KMS-11 (cell line): Measurements from ENCODE around the gene RNF214.

Source experiments
- H2AFZ ChIP-seq: fragments of 200-600 bp; sonication (generic); 2 replicates; pipeline ENCODE4 v1.6.1; 2016; ENCODE audit warnings: antibody characterized with exemption, mixed run types, low read depth
- H3K27ac ChIP-seq: fragments of 200-600 bp; sonication (generic); 2 replicates; pipeline ENCODE4 v1.6.1; 2016; ENCODE audit warnings: mild to moderate bottlenecking, mixed run types
- H3K27me3 ChIP-seq: fragments of 200-600 bp; sonication (generic); 2 replicates; pipeline ENCODE4 v1.6.1; 2017; ENCODE audit warnings: mild to moderate bottlenecking, low read depth, mixed run types, moderate library complexity; ENCODE audit not compliant: insufficient read depth
- H3K36me3 ChIP-seq: fragments of 200-600 bp; sonication (generic); 2 replicates; pipeline ENCODE4 v1.6.1; 2017; ENCODE audit warnings: mild to moderate bottlenecking, mixed run types; ENCODE audit not compliant: insufficient read depth
- H3K4me1 ChIP-seq: fragments of 200-600 bp; sonication (generic); 2 replicates; pipeline ENCODE4 v1.6.1; 2016; ENCODE audit warnings: mild to moderate bottlenecking, low read depth, mixed run types; ENCODE audit not compliant: poor library complexity, severe bottlenecking
- H3K4me2 ChIP-seq: fragments of 200-600 bp; sonication (generic); 2 replicates; pipeline ENCODE4 v1.7.0; 2016; ENCODE audit warnings: mild to moderate bottlenecking, mixed run types
- H3K4me3 ChIP-seq: fragments of 200-600 bp; sonication (generic); IDR thresholded peaks from 2 replicates; pipeline ENCODE4 v1.6.1; 2017; ENCODE audit warnings: low read depth, low read length, mixed read lengths; ENCODE audit not compliant: insufficient read depth
- H3K79me2 ChIP-seq: fragments of 200-600 bp; sonication (generic); 2 replicates; pipeline ENCODE4 v1.6.1; 2016; ENCODE audit warnings: low read depth, mixed run types; ENCODE audit not compliant: insufficient read depth
- H3K9ac ChIP-seq: fragments of 200-600 bp; sonication (generic); 2 replicates; pipeline ENCODE4 v1.6.1; 2016; ENCODE audit warnings: mild to moderate bottlenecking, mixed run types
- H4K20me1 ChIP-seq: fragments of 200-600 bp; sonication (generic); 2 replicates; pipeline ENCODE4 v1.6.1; 2016; ENCODE audit warnings: mild to moderate bottlenecking, mixed run types; ENCODE audit not compliant: insufficient read depth
- CTCF ChIP-seq: fragments of 200-600 bp; sonication (generic); conservative IDR thresholded peaks from 2 replicates; pipeline ENCODE4 v1.6.1; 2017; ENCODE audit warnings: low read depth, mild to moderate bottlenecking, antibody characterized with exemption, low read length, moderate library complexity, mixed read lengths

The RNF214 gene

DNA sequence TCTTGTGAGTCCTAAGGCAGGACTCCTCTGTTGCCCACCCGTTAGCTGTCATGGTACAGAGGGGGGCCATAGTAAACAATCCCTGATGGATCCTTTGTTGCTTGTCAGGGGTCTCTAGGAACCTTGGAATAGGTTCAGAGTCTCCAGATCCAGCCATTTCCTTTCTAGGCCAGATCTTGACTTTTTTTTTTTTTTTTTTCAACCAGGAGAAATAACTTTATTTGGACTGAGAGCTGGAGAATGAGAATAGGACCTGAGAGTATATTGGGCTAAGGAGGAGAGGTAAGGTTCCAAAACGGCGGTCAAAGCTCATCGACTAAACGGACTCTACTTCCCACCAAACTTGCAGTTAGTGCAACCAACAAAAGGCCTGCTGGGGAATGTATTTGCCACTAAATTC is 102.9 kb downstream of the RNF214 start:
- no peaks in the 10 kb centered on the region for H3K79me2 ChIP-seq

More for the DNA sequence above, 102.9 kb downstream of the RNF214 start:
- H3K4me2 ChIP-seq, result no peak overlapping the region
- no peak for TF ChIP-seq CTCF
- peaks cover 6% of the 10 kb centered on the region for H3K4me1 ChIP-seq
- H3K27ac ChIP-seq, result no peak overlapping the region
- H4K20me1 ChIP-seq, result no peaks in the 10 kb centered on the region
- H2AFZ ChIP-seq, result no peak overlapping the region
- H3K36me3 ChIP-seq, result no peaks in the 10 kb centered on the region
- no peak overlapping the region for H3K4me3 ChIP-seq
- no peak overlapping the region for H3K9ac ChIP-seq
- H3K27me3 ChIP-seq, result no peaks in the 10 kb centered on the region
